Testis (tissue), 3 donors: Measurements from ENCODE around the gene PDLIM5. TPM values are rescaled to one million over a fixed set of nuclear protein-coding genes. Genes with fewer than 3 reads are reported as not detected.
"Not testable (repeated sequence)": the region's sequence is repeated elsewhere in the genome, so short reads cannot be mapped to it uniquely, and the experiment has no call there.

ENCODE experiments used
- DNase-seq: peaks from one replicate; pipeline ENCODE4 v3.0.0-alpha.2; 2019
- H3K27ac ChIP-seq, 2 donors: fragments of 200-600 bp; sonication (generic); one replicate each; pipeline ENCODE4 v1.5.1; 2019
- H3K27me3 ChIP-seq: fragments of 200-600 bp; sonication (generic); one replicate; pipeline ENCODE4 v1.5.1; 2019
- H3K36me3 ChIP-seq: fragments of 200-600 bp; sonication (generic); one replicate; pipeline ENCODE4 v1.5.1; 2017; ENCODE audit warnings: low read depth; ENCODE audit errors: missing control alignments
- H3K4me1 ChIP-seq: fragments of 200-600 bp; sonication (generic); one replicate; pipeline ENCODE4 v1.5.1; 2019
- H3K4me3 ChIP-seq, 2 donors: fragments of 200-600 bp; sonication (generic); one replicate each; pipeline ENCODE4 v1.5.1; 2017 to 2019
- H3K9me3 ChIP-seq: fragments of 200-600 bp; sonication (generic); one replicate; pipeline ENCODE4 v1.5.1; 2017
- POLR2A ChIP-seq: fragments of 450-650 bp; IDR thresholded peaks from one replicate; pipeline ENCODE4 v1.6.1; 2017; ENCODE audit warnings: antibody characterized with exemption, mild to moderate bottlenecking, moderate library complexity
- WGBS, 2 donors: methylation state at CpG; one replicate each; pipeline ENCODE4 v1.1.5; 2018; 5-methylcytosine and 5-hydroxymethylcytosine counted together
- intact Hi-C: fragments of 100-400 bp; cut with DNase I; formaldehyde crosslinking; loops from one replicate; pipeline ENCODE4 v1.15.1; 2023; ENCODE audit warnings: low total_unique reads
- polyA plus RNA-seq: library from polyadenylated mRNA; stranded (reverse); fragments of 350-450 nt; fragmentation: Illumina TruSeq; extraction: RNeasy Lipid Tissue Mini Kit (QIAGEN cat#74804); gene quantifications from one replicate; pipeline ENCODE4 v1.2.3, GENCODE V29; 2014; ENCODE audit warnings: low read depth, low replicate concordance; ENCODE audit not compliant: insufficient read depth
- total RNA-seq, 2 donors: library from RNA; depleted of rRNA; stranded (reverse); fragments of >200 nt; gene quantifications; one replicate each; pipeline ENCODE4 v1.2.3, GENCODE V29; 2016
- TF ChIP-seq, protein P1 (sequence below), 3 experiments: fragments of 450-650 bp in 2 of 3; fragments of 200-600 bp in 1 of 3; sonication (generic) in 1 of 3; IDR thresholded peaks; one replicate each; pipeline ENCODE4 v1.5.1; 2016 to 2019; ENCODE audit warnings: antibody characterized with exemption in 3 of 3, mild to moderate bottlenecking in 2 of 3, moderate library complexity in 1 of 3

PDLIM5 gene
- total and polyA plus RNA-seq, 3 donors from 2014 or later = 45.5 to 86.8 (median 86.1) TPM

DNA sequence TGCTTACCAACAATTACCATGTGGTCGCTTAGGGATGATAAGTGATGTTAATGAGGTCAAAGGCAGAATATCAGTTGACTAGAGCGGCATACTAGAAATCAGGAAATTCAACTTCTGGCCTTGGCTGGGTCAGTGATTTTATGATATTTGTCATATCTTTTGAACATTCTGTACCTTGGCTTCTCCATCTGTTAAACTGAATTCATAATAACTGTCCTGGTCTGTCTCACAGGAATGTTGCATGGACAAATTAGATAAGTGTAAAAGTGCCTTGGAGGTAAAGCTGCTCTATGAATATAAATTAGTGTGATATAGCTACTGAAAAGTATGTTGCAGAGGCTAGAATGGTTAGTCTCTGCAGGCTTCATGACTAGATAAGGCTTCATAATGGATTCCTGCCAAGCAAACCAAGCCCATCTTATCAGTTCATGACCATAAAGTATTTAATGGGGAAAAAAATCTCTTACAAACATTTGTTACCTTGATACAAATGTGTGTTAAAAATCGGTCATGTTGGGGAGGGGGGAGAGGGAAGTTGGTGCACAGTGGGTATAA, 201.4 kb downstream of the PDLIM5 start:
- intact Hi-C loops = no loop called here
- no peak for DNase-seq

GRCh38 chr4:94653984-94654609, 202.4 kb downstream of the PDLIM5 start:
- intact Hi-C loops = no loop called here
- peaks cover 5% of the 10 kb centered on the region for H3K4me1 ChIP-seq
- TF ChIP-seq, protein P1, sequence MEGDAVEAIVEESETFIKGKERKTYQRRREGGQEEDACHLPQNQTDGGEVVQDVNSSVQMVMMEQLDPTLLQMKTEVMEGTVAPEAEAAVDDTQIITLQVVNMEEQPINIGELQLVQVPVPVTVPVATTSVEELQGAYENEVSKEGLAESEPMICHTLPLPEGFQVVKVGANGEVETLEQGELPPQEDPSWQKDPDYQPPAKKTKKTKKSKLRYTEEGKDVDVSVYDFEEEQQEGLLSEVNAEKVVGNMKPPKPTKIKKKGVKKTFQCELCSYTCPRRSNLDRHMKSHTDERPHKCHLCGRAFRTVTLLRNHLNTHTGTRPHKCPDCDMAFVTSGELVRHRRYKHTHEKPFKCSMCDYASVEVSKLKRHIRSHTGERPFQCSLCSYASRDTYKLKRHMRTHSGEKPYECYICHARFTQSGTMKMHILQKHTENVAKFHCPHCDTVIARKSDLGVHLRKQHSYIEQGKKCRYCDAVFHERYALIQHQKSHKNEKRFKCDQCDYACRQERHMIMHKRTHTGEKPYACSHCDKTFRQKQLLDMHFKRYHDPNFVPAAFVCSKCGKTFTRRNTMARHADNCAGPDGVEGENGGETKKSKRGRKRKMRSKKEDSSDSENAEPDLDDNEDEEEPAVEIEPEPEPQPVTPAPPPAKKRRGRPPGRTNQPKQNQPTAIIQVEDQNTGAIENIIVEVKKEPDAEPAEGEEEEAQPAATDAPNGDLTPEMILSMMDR (IDR thresholded peaks at IDR 0.05) = no peak
- no peak for TF ChIP-seq POLR2A
- no peak overlapping the region for H3K4me3 ChIP-seq
- DNase-seq = no peak
- H3K27me3 ChIP-seq = no peaks in the 10 kb centered on the region
- H3K9me3 ChIP-seq = no peaks in the 10 kb centered on the region
- no peak overlapping the region for H3K27ac ChIP-seq
- 84 to 88% methylated on average over 3 of the region's 3 CpGs for WGBS, 2 donors
- no peaks in the 10 kb centered on the region for H3K36me3 ChIP-seq

More for the DNA sequence above, 201.4 kb downstream of the PDLIM5 start:
- 55 to 69% methylated on average over 3 of the region's 3 CpGs for WGBS, 2 donors
- Histone ChIP-seq H3K27me3 (no peaks in the 10 kb centered on the region), H3K27ac (no peak overlapping the region), H3K9me3 (no peaks in the 10 kb centered on the region), H3K4me1 (peaks cover 5% of the 10 kb centered on the region), H3K4me3 (no peak overlapping the region), H3K36me3 (no peaks in the 10 kb centered on the region)
- no peak for TF ChIP-seq POLR2A
- TF ChIP-seq, protein P1 (IDR thresholded peaks at IDR 0.05) = no peak

DNA sequence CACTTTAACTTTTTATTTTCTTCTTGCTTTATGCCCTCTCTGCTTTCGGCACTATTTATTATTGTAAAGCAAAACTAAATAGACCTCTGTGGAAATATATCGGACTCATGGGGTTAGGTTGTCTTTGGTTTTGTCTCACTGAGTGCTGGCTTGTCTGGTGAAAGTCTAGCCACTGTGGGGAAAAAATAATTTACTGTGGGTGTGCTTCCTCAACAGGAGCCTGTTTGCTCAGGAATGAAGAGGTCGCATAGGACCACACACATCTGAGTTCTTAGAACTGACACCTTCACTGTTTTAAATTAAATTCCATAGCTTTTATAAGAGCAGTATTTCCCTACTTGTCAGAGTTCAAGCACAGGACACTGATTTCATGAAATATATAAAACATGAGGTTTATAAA, 203.0 kb downstream of the PDLIM5 start:
- Histone ChIP-seq H3K4me3 (no peak overlapping the region), H3K9me3 (no peaks in the 10 kb centered on the region), H3K27me3 (no peaks in the 10 kb centered on the region), H3K27ac (no peak overlapping the region), H3K36me3 (no peaks in the 10 kb centered on the region), H3K4me1 (peaks cover 5% of the 10 kb centered on the region)
- intact Hi-C loops = no loop called here
- 84 to 88% methylated on average over 3 of the region's 3 CpGs for WGBS, 2 donors
- TF ChIP-seq, protein P1 (IDR thresholded peaks at IDR 0.05) = no peak
- TF ChIP-seq POLR2A = no peak
- no peak for DNase-seq

DNA sequence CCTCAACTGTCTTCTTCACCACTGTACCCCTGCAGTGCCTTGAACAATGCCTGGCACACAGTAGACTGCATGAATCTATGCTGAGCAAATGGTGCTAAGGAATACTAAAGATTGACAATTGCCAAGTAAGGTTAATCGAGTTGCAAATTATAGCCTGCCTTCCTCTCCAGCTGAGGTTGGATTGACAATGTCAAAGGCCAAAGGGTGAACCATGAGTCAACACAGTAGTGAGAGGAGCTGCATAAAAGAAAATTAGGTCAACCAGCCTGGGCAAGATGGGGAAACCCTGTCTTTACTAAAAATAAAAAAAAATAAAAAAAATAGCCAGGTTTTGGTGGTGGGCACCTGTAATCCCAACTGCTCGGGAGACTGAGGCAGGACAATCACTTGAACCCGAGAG, 208.9 kb downstream of the PDLIM5 start:
- no peaks in the 10 kb centered on the region for H3K36me3 ChIP-seq
- no peak for DNase-seq
- no peaks in the 10 kb centered on the region for H3K4me1 ChIP-seq
- H3K27ac ChIP-seq = no peak overlapping the region
- intact Hi-C loops = no loop called here
- H3K9me3 ChIP-seq = no peaks in the 10 kb centered on the region
- WGBS, 2 donors = 56 to 84% methylated on average over 3 of the region's 3 CpGs
- TF ChIP-seq POLR2A = no peak
- TF ChIP-seq, protein P1 (IDR thresholded peaks at IDR 0.05) = no peak
- H3K27me3 ChIP-seq = no peaks in the 10 kb centered on the region
- H3K4me3 ChIP-seq = no peak overlapping the region

- intact Hi-C loops, H3K36me3 ChIP-seq, H3K4me1 ChIP-seq, H3K9me3 ChIP-seq, H3K4me3 ChIP-seq, H3K27ac ChIP-seq, H3K27me3 ChIP-seq, DNase-seq: not testable (repeated sequence)
- WGBS, 2 donors = 88 to 97% methylated on average over 5 of the region's 5 CpGs
Observed at GRCh38 chr4:94665021-94665420, 213.3 kb downstream of the PDLIM5 start.
